Measurements from ENCODE around the gene FHL5.
"Not testable (repeated sequence)": the region's sequence is repeated elsewhere in the genome, so short reads cannot be mapped to it uniquely, and the experiment has no call there.

Gene FHL5, protein sequence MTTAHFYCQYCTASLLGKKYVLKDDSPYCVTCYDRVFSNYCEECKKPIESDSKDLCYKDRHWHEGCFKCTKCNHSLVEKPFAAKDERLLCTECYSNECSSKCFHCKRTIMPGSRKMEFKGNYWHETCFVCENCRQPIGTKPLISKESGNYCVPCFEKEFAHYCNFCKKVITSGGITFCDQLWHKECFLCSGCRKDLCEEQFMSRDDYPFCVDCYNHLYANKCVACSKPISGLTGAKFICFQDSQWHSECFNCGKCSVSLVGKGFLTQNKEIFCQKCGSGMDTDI

DNA sequence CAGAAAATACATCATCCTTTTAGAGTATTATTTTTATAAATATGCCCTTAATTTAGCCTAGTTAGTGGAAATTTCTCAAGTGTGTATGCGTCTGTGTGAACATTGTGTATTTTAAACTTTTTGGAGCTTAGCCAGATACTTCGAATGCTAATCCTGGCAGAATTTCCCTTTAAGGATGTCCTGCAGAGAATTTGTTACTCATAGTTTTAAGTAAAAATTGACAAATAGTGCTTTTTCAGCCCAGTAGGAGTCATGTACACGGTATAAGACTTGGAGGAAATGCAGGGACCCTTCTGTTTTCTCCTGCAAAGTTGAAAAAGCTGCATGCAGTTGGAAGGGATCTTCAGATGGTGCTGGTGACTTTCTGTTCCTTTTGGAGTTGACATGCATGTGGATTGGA lies at the start of gene FHL5:
TSS of gene FHL5 (plus strand) at position 243 of the 400 bp plus-strand sequence. CDS start 40,486 bp downstream, outside the sequence.
- no peak for DNase-seq (ENCODE audit: low read depth in 2 of 2)

DNA sequence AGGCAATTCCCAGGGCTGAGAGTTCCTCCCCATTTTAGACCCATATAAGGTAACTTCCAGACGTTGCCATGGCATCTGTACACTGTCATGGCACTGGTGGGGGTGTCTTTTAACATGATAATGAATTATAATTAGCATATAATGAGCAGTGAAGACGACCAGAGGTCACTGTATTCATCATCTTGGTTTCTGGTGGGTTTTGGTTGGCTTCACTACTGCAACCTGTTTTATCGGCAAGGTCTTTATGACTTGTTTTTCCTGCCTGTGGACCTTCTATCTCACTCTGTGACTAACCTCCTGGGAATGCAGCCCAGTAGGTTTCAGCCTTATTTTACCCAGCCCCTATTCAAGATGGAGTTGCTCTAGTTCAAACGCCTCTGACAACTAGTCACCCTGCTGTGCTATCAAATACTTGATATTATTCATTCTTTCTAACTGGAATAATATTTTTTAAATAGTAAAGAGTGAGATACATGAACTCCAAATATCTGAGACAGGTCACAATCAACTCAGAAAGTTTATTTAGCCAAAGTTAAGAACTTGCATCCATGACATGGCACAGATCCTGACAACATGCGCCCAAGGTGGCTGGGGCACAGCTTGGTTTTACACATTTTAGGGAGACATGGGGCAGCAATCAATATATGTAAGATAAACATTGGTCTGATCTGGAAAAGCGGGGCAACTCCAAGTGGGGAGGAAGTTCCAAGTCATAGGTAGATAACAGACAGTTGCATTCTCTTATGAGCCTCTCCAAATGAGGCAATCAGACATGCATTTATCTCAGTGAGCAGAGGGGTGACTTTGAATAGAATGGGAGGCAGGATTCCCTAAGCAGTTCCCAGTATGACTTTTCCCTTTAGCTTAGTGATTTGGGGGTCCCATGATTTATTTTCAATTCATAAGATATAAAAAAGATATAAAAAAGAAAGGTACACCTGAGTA lies 42.5 kb upstream of the FHL5 start:
- DNase-seq (ENCODE audit: low read depth in 2 of 2): no peak

DNA sequence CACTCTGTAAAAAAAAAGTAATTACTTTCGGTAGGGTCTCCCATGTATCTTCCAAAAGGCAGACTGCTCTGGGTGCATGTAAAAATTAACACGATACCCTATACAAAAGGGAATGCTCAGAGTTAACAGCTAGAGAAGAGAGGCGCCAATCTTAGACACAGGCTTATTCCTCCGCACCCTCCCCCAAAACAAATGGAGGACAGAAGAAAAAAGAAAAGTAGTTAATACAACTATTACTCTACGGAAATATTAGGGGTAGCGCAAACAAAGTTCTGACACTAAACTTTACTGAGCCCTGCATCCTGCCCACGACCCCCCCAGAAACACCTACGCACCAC lies 41.7 kb upstream of the FHL5 start:
- no peak for DNase-seq (ENCODE audit: low read depth in 2 of 2)

- DNase-seq (ENCODE audit: low read depth in 2 of 2): peak; percentile 78 to 82
Observed at GRCh38 chr6:96521644-96522464, 41.1 kb upstream of the FHL5 start, which contains the start of gene UFL1. Gene UFL1, plus strand, starts transcription at chr6:96521806. Its CDS starts 68 bp downstream, at chr6:96521874.

- DNase-seq (ENCODE audit: low read depth in 2 of 2): no peak
Observed at GRCh38 chr6:96522465-96523009, 40.4 kb upstream of the FHL5 start.

GRCh38 chr6:96528193-96528592 lies 34.7 kb upstream of the FHL5 start:
- no peak for DNase-seq (ENCODE audit: low read depth in 2 of 2)

DNA sequence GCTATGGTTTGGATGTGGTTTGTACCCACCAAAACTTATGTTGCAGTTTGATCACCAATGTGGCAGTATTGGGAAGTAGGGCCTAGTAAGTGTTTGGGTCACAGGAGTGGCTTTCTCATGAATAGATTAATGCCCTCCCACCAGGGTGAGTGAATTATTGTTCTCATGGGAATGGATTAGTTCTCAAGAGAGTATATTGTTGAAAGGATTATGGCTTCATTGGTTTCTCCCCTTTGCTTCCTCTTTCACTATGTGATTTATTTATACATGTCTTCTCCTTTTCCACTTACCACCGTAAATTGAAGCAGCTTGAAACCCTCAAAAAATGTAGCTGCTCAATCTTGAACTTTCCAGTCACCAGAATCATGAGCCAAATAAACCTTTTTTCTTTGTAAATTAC lies 30.5 kb upstream of the FHL5 start:
- DNase-seq (ENCODE audit: low read depth in 2 of 2): no peak

DNA sequence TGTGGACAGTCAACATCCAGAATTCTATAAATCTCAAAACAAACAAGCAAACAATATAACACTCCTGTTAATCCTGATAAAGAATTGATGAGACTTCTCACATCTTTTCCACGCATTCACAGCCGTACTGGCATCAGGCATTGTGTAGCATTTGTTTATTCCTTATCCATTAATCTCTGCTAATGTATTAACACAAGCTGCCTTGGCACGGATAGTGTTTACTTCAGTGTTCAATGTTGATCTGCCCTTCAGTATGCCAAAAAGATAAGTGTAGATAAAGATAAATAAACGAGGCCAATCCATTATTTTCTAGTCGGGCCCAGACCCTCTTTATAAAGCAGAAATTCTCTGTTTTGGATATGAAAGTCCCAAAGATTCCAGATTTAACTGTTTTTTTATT lies 25.2 kb upstream of the FHL5 start:
- DNase-seq (ENCODE audit: low read depth in 2 of 2): no peak

DNA sequence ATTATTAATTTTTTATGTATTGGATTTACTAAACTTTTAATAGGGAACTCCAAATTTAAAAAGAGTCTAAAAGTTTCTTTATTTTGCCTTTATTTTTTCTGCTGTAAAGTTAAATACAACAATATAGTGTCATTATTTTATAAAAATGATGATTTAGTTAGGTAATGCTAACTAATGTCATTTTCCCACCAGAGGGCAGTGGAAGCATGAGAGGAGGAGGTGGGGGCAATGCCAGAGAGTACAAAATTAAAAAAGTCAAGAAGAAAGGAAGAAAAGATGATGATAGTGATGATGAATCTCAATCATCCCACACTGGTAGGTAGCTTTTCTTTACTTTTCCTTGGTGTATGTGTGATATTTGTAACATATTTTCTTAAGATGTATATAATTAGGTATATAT lies 20.2 kb upstream of the FHL5 start:
- no peak for DNase-seq (ENCODE audit: low read depth in 2 of 2)

- DNase-seq (ENCODE audit: low read depth in 2 of 2): no peak
Observed at GRCh38 chr6:96545882-96546281, 17.0 kb upstream of the FHL5 start.

- DNase-seq (ENCODE audit: low read depth in 2 of 2): no peak
Observed at GRCh38 chr6:96547654-96548053, 15.3 kb upstream of the FHL5 start.

- DNase-seq (ENCODE audit: low read depth in 2 of 2): no peak
Observed at GRCh38 chr6:96554558-96554957, 8.4 kb upstream of the FHL5 start.

DNA sequence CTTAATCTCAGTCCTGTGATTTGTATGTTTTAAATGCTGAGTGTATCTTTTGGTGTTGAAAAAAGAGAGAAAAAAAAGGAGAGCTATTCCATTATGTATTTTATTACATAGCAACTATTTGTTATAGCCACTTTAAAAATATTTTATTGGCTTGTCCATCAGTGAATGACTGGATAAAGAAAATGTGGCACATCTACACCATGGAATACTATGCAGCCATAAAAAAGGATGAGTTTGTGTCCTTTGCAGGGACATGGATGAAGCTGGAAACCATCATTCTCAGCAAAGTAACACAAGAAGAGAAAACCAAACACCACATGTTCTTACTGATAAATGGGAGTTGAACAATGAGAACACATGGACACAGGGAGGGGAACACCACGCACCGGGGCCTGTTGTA lies 3.2 kb upstream of the FHL5 start:
- DNase-seq (ENCODE audit: low read depth in 2 of 2): not testable (repeated sequence)

GRCh38 chr6:96563853-96564252 lies 925 bp downstream of the FHL5 start:
- no peak for DNase-seq (ENCODE audit: low read depth in 2 of 2)

DNA sequence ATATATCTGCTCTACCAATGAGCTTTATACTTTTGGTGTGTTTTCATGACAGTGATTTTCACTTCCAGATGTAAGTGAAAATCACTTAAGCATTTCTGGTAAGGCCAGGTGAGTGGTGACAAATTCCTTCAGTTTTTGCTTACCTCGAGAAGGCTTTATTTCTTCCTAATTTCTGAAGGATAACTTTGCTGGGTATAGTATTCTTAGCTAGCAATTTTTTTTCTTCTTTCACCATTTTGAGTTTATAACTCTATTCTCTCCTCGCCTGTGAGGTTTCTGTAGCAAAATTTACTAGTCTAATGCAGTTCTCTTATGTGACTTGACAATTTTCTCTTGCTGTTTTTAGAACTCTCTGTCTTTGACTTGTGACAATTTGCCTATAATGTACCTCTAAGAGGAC lies 7.1 kb downstream of the FHL5 start:
- no peak for DNase-seq (ENCODE audit: low read depth in 2 of 2)

DNA sequence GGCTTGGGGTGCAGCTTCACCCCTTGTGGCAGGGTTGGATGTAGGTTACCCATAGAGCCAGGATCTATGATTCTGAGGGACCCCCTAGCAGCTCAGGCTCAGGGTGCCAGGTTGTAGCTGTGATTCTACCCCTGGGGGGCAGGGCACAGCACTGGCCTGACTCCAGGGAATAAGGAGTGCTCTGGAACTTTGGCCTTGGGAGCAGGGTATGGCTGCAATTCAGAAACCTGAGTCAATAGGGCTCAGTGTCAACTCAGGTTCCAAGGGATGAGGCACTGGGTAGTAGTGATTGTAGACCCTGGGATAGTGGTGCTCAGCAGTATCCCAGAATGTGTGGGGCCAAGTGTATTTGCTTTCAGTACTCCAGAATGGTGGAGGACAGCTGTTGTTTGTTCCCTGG lies 8.6 kb downstream of the FHL5 start:
- DNase-seq (ENCODE audit: low read depth in 2 of 2): no peak

DNA sequence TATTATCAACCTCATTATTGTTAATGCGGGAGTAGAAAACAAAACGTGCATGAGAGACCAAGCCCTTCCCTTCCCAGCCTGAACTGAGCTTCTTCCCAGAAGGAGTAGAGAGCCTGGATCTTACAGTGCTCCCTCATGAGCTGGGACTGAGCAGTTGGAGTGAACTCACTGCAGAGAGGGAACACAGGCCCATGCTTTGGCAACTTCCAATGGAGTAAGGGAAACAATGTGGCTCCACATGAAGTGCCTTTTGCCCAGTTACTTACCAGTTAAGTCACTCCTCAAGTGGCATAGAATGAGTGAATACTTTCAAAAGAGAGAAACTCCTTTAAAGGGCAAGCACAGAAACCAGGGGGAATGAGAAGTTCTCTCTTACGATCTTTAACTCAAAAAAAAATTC lies 12.4 kb downstream of the FHL5 start:
- no peak for DNase-seq (ENCODE audit: low read depth in 2 of 2)

DNA sequence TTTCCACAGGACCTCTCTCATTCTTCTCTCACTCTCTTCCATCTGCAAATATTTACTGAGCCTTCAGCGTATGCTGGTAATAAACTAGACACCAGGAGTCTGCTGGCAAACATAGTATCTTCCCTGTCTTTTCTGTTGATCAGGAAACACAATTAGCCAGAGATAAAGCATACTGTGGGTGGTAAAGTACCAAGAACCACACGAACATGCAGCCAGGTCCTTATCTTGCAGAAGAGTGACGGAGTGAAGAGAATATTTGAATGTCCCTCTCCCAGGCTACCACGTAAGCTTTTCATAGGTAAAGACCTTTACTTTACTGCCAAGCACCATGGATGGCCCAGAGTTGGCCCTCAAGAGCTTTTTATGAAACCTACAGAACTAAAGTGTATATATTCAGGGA lies 13.3 kb downstream of the FHL5 start:
- no peak for DNase-seq (ENCODE audit: low read depth in 2 of 2)

GRCh38 chr6:96582021-96582420 lies 19.1 kb downstream of the FHL5 start:
- no peak for DNase-seq (ENCODE audit: low read depth in 2 of 2)

GRCh38 chr6:96582436-96582835 lies 19.5 kb downstream of the FHL5 start:
- no peak for DNase-seq (ENCODE audit: low read depth in 2 of 2)

DNA sequence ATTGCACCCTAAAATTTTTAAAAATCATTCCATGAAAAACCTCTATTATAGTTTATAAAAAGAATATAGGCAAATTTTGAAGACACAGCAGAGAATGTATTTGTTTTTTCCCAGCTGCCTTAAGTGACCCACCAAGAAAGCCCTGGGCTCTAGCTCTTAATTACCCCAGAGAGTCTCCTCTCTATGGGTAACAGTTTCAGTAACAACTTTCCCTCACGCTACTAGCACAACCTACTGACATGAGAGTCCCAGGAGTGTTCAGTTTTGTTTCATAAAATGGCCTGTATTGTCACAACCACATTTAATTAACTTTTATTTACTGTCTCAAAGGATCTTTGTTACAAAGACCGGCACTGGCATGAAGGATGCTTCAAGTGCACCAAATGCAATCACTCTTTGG lies 41.5 kb downstream of the FHL5 start:
- no peak for DNase-seq (ENCODE audit: low read depth in 2 of 2)

GRCh38 chr6:96608074-96608473 lies 45.1 kb downstream of the FHL5 start:
- DNase-seq (ENCODE audit: low read depth in 2 of 2): no peak
